IMR-90 (cell line): ENCODE results near the gene TANGO6. TPM values are rescaled to one million over a fixed set of nuclear protein-coding genes. Genes with fewer than 3 reads are reported as not detected.

ENCODE experiments used
- ATAC-seq: fragments of 200-7000 bp; cut with Tn5 transposase; 2 replicates; pipeline ENCODE4 v1.9.1; 2020; ENCODE audit warnings: low read depth, mild to moderate bottlenecking, moderate library complexity
- BruUV-seq: library from RNA; stranded (reverse); fragments of 400-500 nt; replicated peaks from 2 replicates; lab custom pipeline; 2021; lab: Mats Ljungman, UMichigan
- CTCF ChIA-PET: fragments of 300-600 bp; formaldehyde crosslinking; extraction: SDS; loops from one replicate; lab custom pipeline; 2021; ENCODE audit warnings: antibody characterized with exemption; lab: Yijun Ruan, JAX
- POLR2A ChIA-PET: fragments of 300-600 bp; sonication (Branson Sonifier 250); formaldehyde crosslinking; loops from one replicate; lab custom pipeline; 2022; ENCODE audit warnings: antibody characterized with exemption; ENCODE audit not compliant: unreplicated experiment; lab: Charles Lee
- DNase-seq: peaks from one replicate; pipeline ENCODE4 v3.0.0; 2013
- H2AFZ ChIP-seq: replicated peaks from 2 replicates; pipeline ENCODE3; 2013; ENCODE audit warnings: low read length, mild to moderate bottlenecking; ENCODE audit not compliant: poor library complexity
- H2AK5ac ChIP-seq: 2 replicates; pipeline ENCODE4 v1.6.1; 2013; ENCODE audit warnings: low read depth, low read length, inconsistent platforms
- H2AK9ac ChIP-seq: replicated peaks from 2 replicates; pipeline ENCODE3; 2013; ENCODE audit warnings: mild to moderate bottlenecking, low read depth, low read length, moderate library complexity; ENCODE audit not compliant: poor library complexity
- H2BK120ac ChIP-seq: 2 replicates; pipeline ENCODE4 v1.6.1; 2013; ENCODE audit warnings: low read depth, low read length, inconsistent platforms
- H2BK15ac ChIP-seq: 3 replicates; pipeline ENCODE4 v1.6.1; 2013; ENCODE audit warnings: low read depth, low read length, inconsistent platforms
- H2BK20ac ChIP-seq: 2 replicates; pipeline ENCODE4 v1.6.1; 2013; ENCODE audit warnings: low read depth, mild to moderate bottlenecking, inconsistent platforms, low read length, moderate library complexity
- H2BK5ac ChIP-seq: 2 replicates; pipeline ENCODE4 v1.6.1; 2013; ENCODE audit warnings: mild to moderate bottlenecking, low read depth, low read length, inconsistent platforms; ENCODE audit not compliant: poor library complexity, severe bottlenecking
- H3K14ac ChIP-seq: replicated peaks from 2 replicates; pipeline ENCODE4 v1.6.1; 2013; ENCODE audit warnings: low read depth, low read length, inconsistent platforms
- H3K18ac ChIP-seq: 2 replicates; pipeline ENCODE4 v1.6.1; 2013; ENCODE audit warnings: low read depth, low read length, control low read depth
- H3K23ac ChIP-seq: 2 replicates; pipeline ENCODE4 v1.6.1; 2013; ENCODE audit warnings: low read depth, low read length, inconsistent platforms
- H3K27ac ChIP-seq: 2 replicates; pipeline ENCODE4 v1.5.1; 2013; ENCODE audit warnings: mild to moderate bottlenecking, control low read depth, low read length; ENCODE audit not compliant: insufficient read depth
- H3K27me3 ChIP-seq: 2 replicates; pipeline ENCODE4 v1.6.1; 2013; ENCODE audit warnings: low read length; ENCODE audit not compliant: control insufficient read depth, insufficient read depth
- H3K36me3 ChIP-seq: 2 replicates; pipeline ENCODE4 v1.6.1; 2013; ENCODE audit warnings: low read length, mixed read lengths; ENCODE audit not compliant: control insufficient read depth, insufficient read depth
- H3K4ac ChIP-seq: 2 replicates; pipeline ENCODE4 v1.6.1; 2013; ENCODE audit warnings: low read depth, low read length, inconsistent platforms
- H3K4me1 ChIP-seq: 2 replicates; pipeline ENCODE4 v1.6.1; 2013; ENCODE audit warnings: low read length, mixed read lengths; ENCODE audit not compliant: control insufficient read depth, insufficient read depth
- H3K4me2 ChIP-seq: 2 replicates; pipeline ENCODE4 v1.6.1; 2013; ENCODE audit warnings: low read depth, mild to moderate bottlenecking, control low read depth, low read length, moderate library complexity
- H3K4me3 ChIP-seq: 2 replicates; pipeline ENCODE4 v1.5.1; 2013; ENCODE audit warnings: low read depth, mild to moderate bottlenecking, control low read depth, low read length, moderate library complexity; ENCODE audit not compliant: insufficient read depth
- H3K56ac ChIP-seq: 2 replicates; pipeline ENCODE4 v1.6.1; 2013; ENCODE audit warnings: low read length, inconsistent platforms; ENCODE audit not compliant: insufficient read depth; ENCODE audit errors: extremely low read depth
- H3K79me1 ChIP-seq, 2 experiments: 2 replicates each; pipeline ENCODE4 v1.6.1; 2013; ENCODE audit warnings: low read length in 2 of 2, inconsistent platforms in 1 of 2, low read depth in 1 of 2
- H3K9ac ChIP-seq: 2 replicates; pipeline ENCODE4 v1.6.1; 2013; ENCODE audit warnings: low read depth, low read length, control low read depth
- H3K9me1 ChIP-seq: 2 replicates; pipeline ENCODE4 v1.6.1; 2013; ENCODE audit warnings: low read length, inconsistent platforms; ENCODE audit not compliant: insufficient read depth
- H3K9me3 ChIP-seq: 2 replicates; pipeline ENCODE4 v1.6.1; 2013; ENCODE audit warnings: low read length; ENCODE audit not compliant: control insufficient read depth, insufficient read depth
- H4K20me1 ChIP-seq: 2 replicates; pipeline ENCODE4 v1.6.1; 2013; ENCODE audit warnings: low read length, inconsistent platforms; ENCODE audit not compliant: insufficient read depth
- H4K5ac ChIP-seq: 2 replicates; pipeline ENCODE4 v1.6.1; 2013; ENCODE audit warnings: mild to moderate bottlenecking, low read depth, low read length, control low read depth
- H4K8ac ChIP-seq, 2 experiments: 2 replicates each; pipeline ENCODE4 v1.6.1; 2013; ENCODE audit warnings: low read depth in 2 of 2, low read length in 2 of 2, control low read depth in 1 of 2, inconsistent platforms in 1 of 2
- H4K91ac ChIP-seq: 2 replicates; pipeline ENCODE4 v1.6.1; 2013; ENCODE audit warnings: low read depth, low read length, inconsistent platforms; ENCODE audit not compliant: insufficient read depth
- BHLHE40 ChIP-seq: fragments of 150-350 bp; IDR thresholded peaks from 2 replicates; pipeline ENCODE4 v1.6.1; 2016; ENCODE audit warnings: mild to moderate bottlenecking, low read depth, low read length
- CEBPB ChIP-seq: IDR thresholded peaks from 2 replicates; pipeline ENCODE4 v1.6.1; 2012; ENCODE audit warnings: low read depth, low read length, improper control_type of control experiment
- ELK1 ChIP-seq: fragments of 150-350 bp; IDR thresholded peaks from 2 replicates; pipeline ENCODE4 v1.6.1; 2016; ENCODE audit warnings: low read depth, mild to moderate bottlenecking, low read length, moderate library complexity, borderline replicate concordance
- MAFK ChIP-seq: IDR thresholded peaks from 2 replicates; pipeline ENCODE4 v1.6.1; 2012; ENCODE audit warnings: low read depth, low read length, improper control_type of control experiment
- MAZ ChIP-seq: IDR thresholded peaks from 2 replicates; pipeline ENCODE4 v1.6.1; 2012; ENCODE audit warnings: low read depth, mild to moderate bottlenecking, low read length, improper control_type of control experiment, moderate library complexity, borderline replicate concordance
- WGBS, 2 experiments: methylation state at CpG; one replicate each; pipeline versions ENCODE4 v1.1.5 to v1.1.7; 2013; ENCODE audit warnings: missing lambda C conversion rate in 2 of 2; ENCODE audit not compliant: insufficient read length in 1 of 2; ENCODE audit errors: extremely low coverage in 2 of 2; 5-methylcytosine and 5-hydroxymethylcytosine counted together
- dilution Hi-C: fragments of 300-500 bp; cut with HindIII; formaldehyde crosslinking; loops from one replicate; pipeline ENCODE4 v1.14.3; 2018; ENCODE audit warnings: low sequenced_read_pairs; ENCODE audit not compliant: unreplicated experiment
- in situ Hi-C: fragments of 300-500 bp; cut with MboI; formaldehyde crosslinking; loops from 3 replicates; pipeline ENCODE4 v1.14.3; 2019; ENCODE audit warnings: low sequenced_read_pairs, inconsistent platforms, mixed read lengths
- intact Hi-C: fragments of 100-400 bp; cut with micrococcal nuclease; formaldehyde crosslinking; loops from 2 replicates; pipeline ENCODE4 v1.10.0; 2022
- polyA plus RNA-seq, 3 experiments: library from polyadenylated mRNA; depleted of rRNA; stranded (reverse); fragments of >200 nt; gene quantifications; 2 replicates each; pipeline ENCODE4 v1.2.3, GENCODE V29; 2012; ENCODE audit warnings: low replicate concordance in 1 of 3
- total RNA-seq: library from RNA; depleted of rRNA; stranded (reverse); fragments of >200 nt; gene quantifications from 2 replicates; pipeline ENCODE4 v1.2.3, GENCODE V29; 2012

TANGO6 gene
- total and polyA plus RNA-seq, 2 of the 4 experiments (the other 2 are of a cell fraction): 6.7 to 22.4 TPM

- TF ChIP-seq MAZ (no peak), BHLHE40 (no peak), MAFK (no peak), CEBPB (no peak), ELK1 (no peak)
- H3K56ac ChIP-seq: no peak overlapping the region
- H3K9me3 ChIP-seq: no peaks in the 10 kb centered on the region
- H4K91ac ChIP-seq: no peak overlapping the region
- H3K27ac ChIP-seq: no peak overlapping the region
- H3K4me2 ChIP-seq: no peak overlapping the region
- ChIA-PET CTCF (interaction anchor here (0.7 kb wide), 1 partner anchor 8 kb away, joined by 4 read pairs; no protein-coding TSS in a partner anchor), POLR2A (no interaction called here)
- WGBS, 2 experiments: no CpG with 5 or more reads among the region's 3 CpGs
- intact Hi-C loops: no loop called here
- no peak overlapping the region for H4K5ac ChIP-seq
- no peak overlapping the region for H2BK20ac ChIP-seq
- H3K9me1 ChIP-seq: peaks cover 4% of the 10 kb centered on the region; the same call in 1 of the 2 replicates
- H2AFZ ChIP-seq: no peak overlapping the region
- no peak overlapping the region for H3K18ac ChIP-seq
- no peak overlapping the region for H3K4me3 ChIP-seq
- H3K27me3 ChIP-seq: no peaks in the 10 kb centered on the region
- H3K4me1 ChIP-seq: peaks cover 2% of the 10 kb centered on the region; the same call in 1 of the 2 replicates
- no peak overlapping the region for H2BK120ac ChIP-seq
- dilution Hi-C loops: no loop called here
- H3K4ac ChIP-seq: no peak overlapping the region
- H3K9ac ChIP-seq: no peak overlapping the region
- DNase-seq (no peak), ATAC-seq (no peak)
- no TSS peak for BruUV-seq
- no peak overlapping the region for H3K23ac ChIP-seq
- no peak overlapping the region for H2BK5ac ChIP-seq
- no peak overlapping the region for H2BK15ac ChIP-seq
- H3K14ac ChIP-seq: no peak overlapping the region
- no peak overlapping the region for H2AK9ac ChIP-seq
- no peak overlapping the region for H2AK5ac ChIP-seq
- H3K79me1 ChIP-seq: no peaks in the 10 kb centered on the region
- H4K20me1 ChIP-seq: no peaks in the 10 kb centered on the region
- peaks cover 6% of the 10 kb centered on the region for H3K36me3 ChIP-seq
- in situ Hi-C loops: no loop called here
- H4K8ac ChIP-seq: no peak overlapping the region
Observed at GRCh38 chr16:68934402-68934801, 91.1 kb downstream of the TANGO6 start.
